C4-2B (cell line): ENCODE results near the gene PARP2.

Source experiments
- ZFX ChIP-seq: fragments of 450-650 bp; IDR thresholded peaks from 2 replicates; pipeline ENCODE4 v1.6.1; 2017
- TF ChIP-seq, protein P1 (sequence below): fragments of 450-650 bp; conservative IDR thresholded peaks from 2 replicates; pipeline ENCODE4 v1.5.1; 2017; ENCODE audit warnings: mild to moderate bottlenecking

DNA sequence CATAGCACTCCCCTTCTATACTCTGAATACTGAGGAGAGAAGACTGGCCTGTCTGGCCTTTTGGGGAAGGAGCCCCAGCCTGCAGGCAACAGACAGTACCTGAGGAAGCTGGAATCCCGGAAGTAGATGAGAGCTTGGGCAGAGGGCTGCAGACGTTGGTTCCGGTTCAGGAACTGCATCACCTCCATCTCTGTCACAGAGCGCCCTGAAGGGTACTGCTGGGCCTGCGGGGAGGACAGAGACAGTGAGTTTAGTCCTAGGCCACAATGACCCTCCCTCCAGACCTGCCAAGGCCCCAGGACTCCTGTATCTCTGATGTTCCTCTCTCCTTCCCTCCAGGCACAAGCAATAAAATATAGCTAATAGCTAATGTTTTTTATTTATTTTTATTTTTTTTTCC lies 41.5 kb downstream of the PARP2 start:
- TF ChIP-seq, protein P1, sequence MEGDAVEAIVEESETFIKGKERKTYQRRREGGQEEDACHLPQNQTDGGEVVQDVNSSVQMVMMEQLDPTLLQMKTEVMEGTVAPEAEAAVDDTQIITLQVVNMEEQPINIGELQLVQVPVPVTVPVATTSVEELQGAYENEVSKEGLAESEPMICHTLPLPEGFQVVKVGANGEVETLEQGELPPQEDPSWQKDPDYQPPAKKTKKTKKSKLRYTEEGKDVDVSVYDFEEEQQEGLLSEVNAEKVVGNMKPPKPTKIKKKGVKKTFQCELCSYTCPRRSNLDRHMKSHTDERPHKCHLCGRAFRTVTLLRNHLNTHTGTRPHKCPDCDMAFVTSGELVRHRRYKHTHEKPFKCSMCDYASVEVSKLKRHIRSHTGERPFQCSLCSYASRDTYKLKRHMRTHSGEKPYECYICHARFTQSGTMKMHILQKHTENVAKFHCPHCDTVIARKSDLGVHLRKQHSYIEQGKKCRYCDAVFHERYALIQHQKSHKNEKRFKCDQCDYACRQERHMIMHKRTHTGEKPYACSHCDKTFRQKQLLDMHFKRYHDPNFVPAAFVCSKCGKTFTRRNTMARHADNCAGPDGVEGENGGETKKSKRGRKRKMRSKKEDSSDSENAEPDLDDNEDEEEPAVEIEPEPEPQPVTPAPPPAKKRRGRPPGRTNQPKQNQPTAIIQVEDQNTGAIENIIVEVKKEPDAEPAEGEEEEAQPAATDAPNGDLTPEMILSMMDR, result no peak
- TF ChIP-seq ZFX, result no peak
